Pons (tissue), 1 donor: ENCODE results near the gene OVOL2.

Experiments
- DNase-seq: peaks from one replicate; pipeline ENCODE4 v3.0.0-alpha.2; 2016; ENCODE audit warnings: low spot score

OVOL2 gene

GRCh38 chr20:17976305-17976704 lies 81.4 kb downstream of the OVOL2 start:
- no peak for DNase-seq
